ENCODE measurements around the gene NPTN.
"Not testable (repeated sequence)": the region's sequence is repeated elsewhere in the genome, so short reads cannot be mapped to it uniquely, and the experiment has no call there.

The NPTN gene

DNA sequence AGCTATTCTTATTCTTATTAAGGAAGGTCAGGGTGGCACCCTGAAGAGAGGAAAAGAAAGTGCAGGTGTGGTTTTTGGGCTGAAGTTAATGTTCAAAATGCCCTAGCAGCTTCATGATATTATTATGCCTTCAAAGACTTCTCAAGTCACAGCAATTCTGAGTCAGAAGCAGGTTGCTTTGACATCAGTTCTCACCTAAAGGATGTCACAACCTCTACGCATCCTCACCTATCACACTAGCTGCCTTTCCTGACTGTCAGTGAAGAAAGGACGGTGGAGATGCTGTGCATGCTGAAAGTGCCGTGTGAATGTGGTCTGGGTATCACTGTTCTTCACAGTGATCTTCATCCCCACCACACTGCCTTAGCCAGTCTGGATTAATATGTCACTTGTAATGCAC is 49.6 kb downstream of the NPTN start:
- DNase-seq (ENCODE audit: low read depth), result no peak
- TF ChIP-seq, protein P1, sequence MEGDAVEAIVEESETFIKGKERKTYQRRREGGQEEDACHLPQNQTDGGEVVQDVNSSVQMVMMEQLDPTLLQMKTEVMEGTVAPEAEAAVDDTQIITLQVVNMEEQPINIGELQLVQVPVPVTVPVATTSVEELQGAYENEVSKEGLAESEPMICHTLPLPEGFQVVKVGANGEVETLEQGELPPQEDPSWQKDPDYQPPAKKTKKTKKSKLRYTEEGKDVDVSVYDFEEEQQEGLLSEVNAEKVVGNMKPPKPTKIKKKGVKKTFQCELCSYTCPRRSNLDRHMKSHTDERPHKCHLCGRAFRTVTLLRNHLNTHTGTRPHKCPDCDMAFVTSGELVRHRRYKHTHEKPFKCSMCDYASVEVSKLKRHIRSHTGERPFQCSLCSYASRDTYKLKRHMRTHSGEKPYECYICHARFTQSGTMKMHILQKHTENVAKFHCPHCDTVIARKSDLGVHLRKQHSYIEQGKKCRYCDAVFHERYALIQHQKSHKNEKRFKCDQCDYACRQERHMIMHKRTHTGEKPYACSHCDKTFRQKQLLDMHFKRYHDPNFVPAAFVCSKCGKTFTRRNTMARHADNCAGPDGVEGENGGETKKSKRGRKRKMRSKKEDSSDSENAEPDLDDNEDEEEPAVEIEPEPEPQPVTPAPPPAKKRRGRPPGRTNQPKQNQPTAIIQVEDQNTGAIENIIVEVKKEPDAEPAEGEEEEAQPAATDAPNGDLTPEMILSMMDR (IDR thresholded peaks at IDR 0.05; ENCODE audit: low read depth, low read length), result no peak
- TF ChIP-seq POLR2A (IDR thresholded peaks at IDR 0.05; ENCODE audit: extremely low read depth, insufficient read length), result no peak
- TF ChIP-seq MYC (IDR thresholded peaks at IDR 0.05; ENCODE audit: low read depth, low read length), result no peak
- no peak for TF ChIP-seq MAX (IDR thresholded peaks at IDR 0.05; ENCODE audit: low read depth, low read length)
- no peak overlapping the region for H3K4me3 ChIP-seq (ENCODE audit: low read depth, low read length)

GRCh38 chr15:73582851-73583379 is 50.3 kb downstream of the NPTN start:
- DNase-seq (ENCODE audit: low read depth), result no peak
- TF ChIP-seq POLR2A (IDR thresholded peaks at IDR 0.05; ENCODE audit: extremely low read depth, insufficient read length) (no peak), MAX (IDR thresholded peaks at IDR 0.05; ENCODE audit: low read depth, low read length) (no peak), MYC (IDR thresholded peaks at IDR 0.05; ENCODE audit: low read depth, low read length) (no peak)
- no peak overlapping the region for H3K4me3 ChIP-seq (ENCODE audit: low read depth, low read length)

DNA sequence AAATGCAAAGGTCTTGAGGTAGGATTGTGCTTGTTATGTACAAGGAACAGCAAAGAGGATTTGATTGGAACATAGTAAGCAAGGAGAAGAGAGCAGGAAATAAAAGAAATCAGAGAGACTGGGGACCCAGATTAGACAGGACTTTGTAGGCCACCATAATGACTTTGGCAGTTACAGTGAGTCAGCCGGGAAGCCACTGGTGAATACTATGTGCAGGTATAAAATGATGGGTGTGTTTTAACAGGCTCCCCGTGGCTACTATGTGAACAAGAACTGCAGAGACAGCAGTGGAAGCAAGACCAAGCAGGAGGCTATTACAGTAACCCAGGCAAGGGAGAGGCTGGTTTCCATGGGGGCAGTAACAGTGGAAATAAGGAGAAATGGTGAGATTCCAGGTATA is 55.2 kb downstream of the NPTN start:
- no peak for TF ChIP-seq POLR2A (IDR thresholded peaks at IDR 0.05; ENCODE audit: extremely low read depth, insufficient read length)
- TF ChIP-seq MYC (IDR thresholded peaks at IDR 0.05; ENCODE audit: low read depth, low read length), result no peak
- TF ChIP-seq, protein P1 (IDR thresholded peaks at IDR 0.05; ENCODE audit: low read depth, low read length), result no peak
- no peak for TF ChIP-seq MAX (IDR thresholded peaks at IDR 0.05; ENCODE audit: low read depth, low read length)
- DNase-seq (ENCODE audit: low read depth), result no peak
- H3K4me3 ChIP-seq (ENCODE audit: low read depth, low read length), result no peak overlapping the region

GRCh38 chr15:73577593-73577992 is 55.6 kb downstream of the NPTN start:
- H3K4me3 ChIP-seq (ENCODE audit: low read depth, low read length); DNase-seq (ENCODE audit: low read depth): not testable (repeated sequence)

GRCh38 chr15:73575636-73576247 is 57.4 kb downstream of the NPTN start:
- H3K4me3 ChIP-seq (ENCODE audit: low read depth, low read length), result no peak overlapping the region
- TF ChIP-seq MYC (IDR thresholded peaks at IDR 0.05; ENCODE audit: low read depth, low read length), result no peak
- no peak for DNase-seq (ENCODE audit: low read depth)

DNA sequence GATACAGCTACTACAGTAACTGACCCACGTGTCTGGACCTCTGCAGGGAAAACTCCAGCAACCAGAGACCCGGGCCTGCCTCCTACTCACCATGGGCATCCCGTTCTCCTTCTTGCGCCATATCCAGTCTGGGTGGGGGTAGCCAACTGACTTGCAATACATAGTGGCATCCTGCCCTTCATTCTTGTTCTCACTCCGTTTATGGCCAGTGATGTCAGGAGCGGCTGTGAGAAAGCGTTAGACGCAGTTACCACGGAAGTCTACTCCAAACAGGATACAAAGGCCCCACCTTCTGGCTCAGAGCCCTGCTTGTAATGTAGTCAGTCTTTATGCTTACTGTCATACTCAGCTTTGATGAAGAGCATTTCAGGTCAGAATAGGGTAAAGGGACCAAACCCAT is 59.6 kb downstream of the NPTN start:
- no peak for DNase-seq (ENCODE audit: low read depth)
- no peak overlapping the region for H3K4me3 ChIP-seq (ENCODE audit: low read depth, low read length)
- no peak for TF ChIP-seq MAX (IDR thresholded peaks at IDR 0.05; ENCODE audit: low read depth, low read length)
- TF ChIP-seq, protein P1 (IDR thresholded peaks at IDR 0.05; ENCODE audit: low read depth, low read length), result no peak
- TF ChIP-seq POLR2A (IDR thresholded peaks at IDR 0.05; ENCODE audit: extremely low read depth, insufficient read length), result no peak
- TF ChIP-seq MYC (IDR thresholded peaks at IDR 0.05; ENCODE audit: low read depth, low read length), result no peak

- no peak for DNase-seq (ENCODE audit: low read depth)
- H3K4me3 ChIP-seq (ENCODE audit: low read depth, low read length), result no peak overlapping the region
- TF ChIP-seq MAX (IDR thresholded peaks at IDR 0.05; ENCODE audit: low read depth, low read length) (no peak), POLR2A (IDR thresholded peaks at IDR 0.05; ENCODE audit: extremely low read depth, insufficient read length) (no peak), MYC (IDR thresholded peaks at IDR 0.05; ENCODE audit: low read depth, low read length) (no peak)
- TF ChIP-seq, protein P1 (IDR thresholded peaks at IDR 0.05; ENCODE audit: low read depth, low read length), result no peak
Observed at GRCh38 chr15:73573037-73573436, 60.2 kb downstream of the NPTN start.

All from NB4 (cell line).